HepG2 (cell line): Measurements from ENCODE around the gene GJB4. TPM values are rescaled to one million over a fixed set of nuclear protein-coding genes. Genes with fewer than 3 reads are reported as not detected.

ENCODE experiments used
- ATAC-seq: fragments of 200-7000 bp; cut with Tn5 transposase; 3 replicates; pipeline ENCODE4 v1.9.1; 2020; ENCODE audit warnings: mild to moderate bottlenecking, moderate library complexity
- BruUV-seq: library from RNA; stranded (reverse); fragments of 400-500 nt; replicated peaks from 2 replicates; lab custom pipeline; 2021; lab: Mats Ljungman, UMichigan
- CTCF ChIA-PET: fragments of 300-600 bp; formaldehyde crosslinking; extraction: SDS; loops from one replicate; lab custom pipeline; 2021; ENCODE audit warnings: low total read pairs, inconsistent platforms, low intra/inter-chr PET ratio; lab: Yijun Ruan, JAX
- POLR2A ChIA-PET: fragments of 350-600 bp; sonication (Branson Sonifier 250); formaldehyde crosslinking; loops from one replicate; lab custom pipeline; 2020; ENCODE audit warnings: antibody characterized with exemption, inconsistent platforms; lab: Yijun Ruan, JAX
- DNase-seq: peaks from one replicate; pipeline ENCODE4 v3.0.0-alpha.2; 2015; ENCODE audit warnings: low spot score
- FAIRE-seq: peaks from 3 replicates; lab custom pipeline; 2011; peaks lifted over from hg19 to GRCh38; lab: Jason Lieb, UNC
- H2AFZ ChIP-seq: one replicate; pipeline ENCODE4 v1.6.1; 2011; ENCODE audit warnings: low read length, inconsistent platforms
- H3K27ac ChIP-seq: fragments of 300-600 bp; 3 replicates; pipeline ENCODE4 v1.8.0; 2011; ENCODE audit warnings: mixed run types, mild to moderate bottlenecking, mixed read lengths, low read length, inconsistent platforms; ENCODE audit not compliant: insufficient read depth; ENCODE audit errors: extremely low read length
- H3K27me3 ChIP-seq, 2 experiments: fragments of 200-600 bp in 1 of 2; 2 replicates in 1 of 2; 3 replicates in 1 of 2; pipeline versions ENCODE4 v1.6.0 to v1.8.0; 2011; ENCODE audit warnings: low read length in 2 of 2, mild to moderate bottlenecking in 2 of 2, moderate library complexity in 2 of 2, inconsistent platforms in 1 of 2; ENCODE audit not compliant: insufficient read depth in 2 of 2, control insufficient read depth in 1 of 2
- H3K36me3 ChIP-seq, 2 experiments: fragments of 200-600 bp in 1 of 2; replicated peaks in 1 of 2; 2 replicates in 1 of 2; 3 replicates in 1 of 2; pipeline versions ENCODE4 v1.5.1 to v1.8.0; 2011; ENCODE audit warnings: low read length in 2 of 2, inconsistent platforms in 1 of 2; ENCODE audit not compliant: insufficient read depth in 2 of 2, control insufficient read depth in 1 of 2
- H3K4me1 ChIP-seq: 2 replicates; pipeline ENCODE4 v1.5.1; 2012; ENCODE audit warnings: low read length, inconsistent platforms; ENCODE audit not compliant: insufficient read depth
- H3K4me2 ChIP-seq: 2 replicates; pipeline ENCODE4 v1.6.0; 2011; ENCODE audit warnings: low read depth, low read length, inconsistent platforms
- H3K4me3 ChIP-seq, 3 experiments: fragments of 200-600 bp in 1 of 3; sonication (generic), shearing (Covaris generic) in 1 of 3; replicated peaks in 1 of 3; 2 replicates each; pipeline ENCODE4 v1.5.1; 2011 to 2016; ENCODE audit warnings: low read length in 3 of 3, inconsistent platforms in 2 of 3, low read depth in 2 of 3, mild to moderate bottlenecking in 2 of 3, control low read depth in 1 of 3, mixed read lengths in 1 of 3; ENCODE audit not compliant: insufficient read depth in 1 of 3
- H3K79me2 ChIP-seq: one replicate; pipeline ENCODE4 v1.6.1; 2011; ENCODE audit warnings: low read length, inconsistent platforms; ENCODE audit not compliant: insufficient read depth
- H3K9ac ChIP-seq: 2 replicates; pipeline ENCODE4 v1.6.0; 2011; ENCODE audit warnings: mild to moderate bottlenecking, low read depth, low read length, inconsistent platforms; ENCODE audit not compliant: insufficient read depth
- H3K9me3 ChIP-seq: 2 replicates; pipeline ENCODE4 v1.5.1; 2012; ENCODE audit warnings: mild to moderate bottlenecking, low read length
- H4K20me1 ChIP-seq: 2 replicates; pipeline ENCODE4 v1.6.0; 2011; ENCODE audit warnings: inconsistent platforms, mild to moderate bottlenecking, low read length, moderate library complexity; ENCODE audit not compliant: insufficient read depth
- FOXK1 ChIP-seq: sonication (generic); formaldehyde crosslinking; IDR thresholded peaks from 2 replicates; pipeline ENCODE4 v1.4.0; 2020; ENCODE audit warnings: low read depth, missing genetic modification reagents, borderline replicate concordance
- GATAD1 ChIP-seq: IDR thresholded peaks from 2 replicates; pipeline ENCODE4 v1.6.1; 2016; ENCODE audit warnings: missing genetic modification reagents, missing compliant biosample characterization
- GLI4 ChIP-seq: sonication (generic); formaldehyde crosslinking; IDR thresholded peaks from 2 replicates; pipeline ENCODE4 v1.5.1; 2020; ENCODE audit warnings: missing genetic modification reagents, mild to moderate bottlenecking, moderate library complexity, borderline replicate concordance
- IKZF4 ChIP-seq: sonication (generic); formaldehyde crosslinking; IDR thresholded peaks from 2 replicates; pipeline ENCODE4 v1.5.1; 2020; ENCODE audit warnings: borderline replicate concordance, mild to moderate bottlenecking, low read depth, missing genetic modification reagents; ENCODE audit errors: not compliant biosample characterization
- KLF12 ChIP-seq: sonication (generic); formaldehyde crosslinking; IDR thresholded peaks from 2 replicates; pipeline ENCODE4 v1.4.0; 2020; ENCODE audit warnings: missing genetic modification reagents, borderline replicate concordance
- SRSF4 ChIP-seq: fragments of 200-400 bp; formaldehyde crosslinking; IDR thresholded peaks from one replicate; pipeline ENCODE4 v1.6.1; 2018; ENCODE audit warnings: mild to moderate bottlenecking, low read depth, low read length, moderate library complexity; ENCODE audit not compliant: poor library complexity, severe bottlenecking
- THRA ChIP-seq: sonication (generic); formaldehyde crosslinking; IDR thresholded peaks from 2 replicates; pipeline ENCODE4 v1.4.0; 2020; ENCODE audit warnings: missing genetic modification reagents, borderline replicate concordance
- ZNF225 ChIP-seq: sonication (generic); formaldehyde crosslinking; IDR thresholded peaks from 2 replicates; pipeline ENCODE4 v1.4.0; 2020; ENCODE audit warnings: mild to moderate bottlenecking, missing genetic modification reagents
- ZNF318 ChIP-seq: sonication (generic); formaldehyde crosslinking; IDR thresholded peaks from 2 replicates; pipeline ENCODE4 v1.4.0; 2020; ENCODE audit warnings: mild to moderate bottlenecking, missing genetic modification reagents
- ZNF572 ChIP-seq: sonication (generic); formaldehyde crosslinking; IDR thresholded peaks from 2 replicates; pipeline ENCODE4 v1.5.1; 2020; ENCODE audit warnings: mild to moderate bottlenecking, missing genetic modification reagents
- ZNF773 ChIP-seq: sonication (generic); formaldehyde crosslinking; IDR thresholded peaks from 2 replicates; pipeline ENCODE4 v1.4.0; 2020; ENCODE audit warnings: missing genetic modification reagents, borderline replicate concordance
- ZNF790 ChIP-seq: sonication (generic); formaldehyde crosslinking; IDR thresholded peaks from 2 replicates; pipeline ENCODE4 v1.8.0; 2022; ENCODE audit warnings: missing genetic modification reagents, mild to moderate bottlenecking, borderline replicate concordance
- WGBS: methylation state at CpG from one replicate; pipeline ENCODE4 v1.1.6; 2017; ENCODE audit warnings: low lambda C conversion rate; 5-methylcytosine and 5-hydroxymethylcytosine counted together
- in situ Hi-C: cut with HindIII; loops from 2 replicates; pipeline ENCODE4 v1.10.0; 2017; ENCODE audit warnings: low pct_unique_long_range_greater_than_20kb; ENCODE audit not compliant: extremely low pct_ligation_motif_present
- intact Hi-C: fragments of 100-400 bp; cut with micrococcal nuclease; formaldehyde crosslinking; loops from one replicate; pipeline ENCODE4 v1.10.0; 2022; ENCODE audit not compliant: unreplicated experiment
- polyA plus RNA-seq, 8 experiments: library from polyadenylated mRNA; depleted of rRNA in 3 of 8; stranded (reverse) in 7 of 8; unstranded in 1 of 8; fragments of >200 nt; fragmentation: Illumina TruSeq in 4 of 8; extraction: Trizol in 4 of 8; gene quantifications; 2 replicates each; pipeline versions ENCODE4 v1.2.1 to v1.2.3, GENCODE V29; 2011 to 2016; ENCODE audit warnings: low read depth in 4 of 8, missing spikeins in 1 of 8, mixed read lengths in 1 of 8; ENCODE audit not compliant: insufficient read depth in 1 of 8
- total RNA-seq, 5 experiments: library from RNA; depleted of rRNA; stranded (reverse); fragments of >200 nt; fragmentation: Illumina TruSeq; extraction: Trizol; gene quantifications; 2 replicates each; pipeline ENCODE4 v1.2.3, GENCODE V29; 2016; ENCODE audit warnings: low read depth in 1 of 5

Gene GJB4
- total and polyA plus RNA-seq, 2 of the 13 experiments (the other 11 are each of a cell fraction or from before 2014, with no cell fraction given), result not detected

GRCh38 chr1:34712007-34712688 lies 47.4 kb upstream of the GJB4 start:
- Histone ChIP-seq H3K4me1 (no peaks in the 10 kb centered on the region), H3K4me2 (no peak overlapping the region), H3K27ac (no peak overlapping the region), H2AFZ (no peak overlapping the region), H3K4me3 (no peak overlapping the region), H3K9me3 (no peaks in the 10 kb centered on the region), H3K79me2 (no peaks in the 10 kb centered on the region), H3K9ac (no peak overlapping the region), H4K20me1 (no peaks in the 10 kb centered on the region), H3K27me3 (peaks cover 0 to 9% of the 10 kb centered on the region in 2 experiments; a peak in 2 of 5 replicates), H3K36me3 (no peaks in the 10 kb centered on the region)
- ATAC-seq (no peak), FAIRE-seq (no peak), DNase-seq (no peak)
- in situ Hi-C loops, result no loop called here
- intact Hi-C loops, result no loop called here
- BruUV-seq, result no TSS peak
- TF ChIP-seq ZNF773 (CRISPR knock-in tag), result no peak
- no peak for TF ChIP-seq GATAD1 (CRISPR knock-in tag)
- TF ChIP-seq KLF12, result no peak
- no peak for TF ChIP-seq SRSF4
- TF ChIP-seq THRA, result no peak
- no peak for TF ChIP-seq ZNF318 (CRISPR knock-in tag)
- no peak for TF ChIP-seq ZNF225 (CRISPR knock-in tag)
- no peak for TF ChIP-seq FOXK1 (CRISPR knock-in tag)
- TF ChIP-seq IKZF4 (CRISPR knock-in tag), result no peak
- TF ChIP-seq ZNF572, result no peak
- no peak for TF ChIP-seq ZNF790 (CRISPR knock-in tag)
- TF ChIP-seq GLI4 (CRISPR knock-in tag), result no peak
- CTCF ChIA-PET, result no interaction called here
- POLR2A ChIA-PET, result no interaction called here
- WGBS, result 2% methylated on average over 6 of the region's 7 CpGs
